HEK293T (cell line): Measurements from ENCODE around the gene CDON.

Source experiments
- ARNT ChIP-seq: fragments of 450-650 bp; IDR thresholded peaks from 2 replicates; pipeline ENCODE4 v1.6.1; 2017; ENCODE audit warnings: mild to moderate bottlenecking
- FOXM1 ChIP-seq: fragments of 450-650 bp; IDR thresholded peaks from 2 replicates; pipeline ENCODE4 v1.6.1; 2017; ENCODE audit warnings: mild to moderate bottlenecking, borderline replicate concordance

GRCh38 chr11:125957618-125958332, 104.9 kb downstream of the CDON start:
- TF ChIP-seq FOXM1 (no peak), ARNT (no peak)
